T-helper 1 cell (primary cell): ENCODE results near the gene SPOP.
"Not testable (repeated sequence)": the region's sequence is repeated elsewhere in the genome, so short reads cannot be mapped to it uniquely, and the experiment has no call there.

ENCODE experiments used
- DNase-seq, 5 donors: peaks; one replicate each; pipeline ENCODE4 v3.0.0-alpha.2; 2012 to 2020

The SPOP gene

GRCh38 chr17:49571283-49571682, 106.6 kb downstream of the SPOP start:
- no peak for DNase-seq

- no peak for DNase-seq
Measured at GRCh38 chr17:49570540-49571242, 107.2 kb downstream of the SPOP start.

GRCh38 chr17:49568695-49569047, 109.2 kb downstream of the SPOP start:
- not testable (repeated sequence) for DNase-seq

GRCh38 chr17:49567871-49568694, 109.8 kb downstream of the SPOP start:
- peak; percentile 54 to 77 (median 69) for DNase-seq

GRCh38 chr17:49567104-49567521, 110.8 kb downstream of the SPOP start:
- no peak for DNase-seq

- DNase-seq = no peak
Measured at GRCh38 chr17:49566668-49567071, 111.2 kb downstream of the SPOP start.

- DNase-seq = no peak
Measured at GRCh38 chr17:49565948-49566491, 111.9 kb downstream of the SPOP start.

GRCh38 chr17:49564638-49565037, 113.3 kb downstream of the SPOP start:
- no peak for DNase-seq

GRCh38 chr17:49557312-49558024, 120.4 kb downstream of the SPOP start:
- peak in 1 of 5 donors; percentile 33 for DNase-seq

GRCh38 chr17:49556223-49556943, 121.5 kb downstream of the SPOP start:
- DNase-seq = peak; percentile 59 to 73 (median 69)

- DNase-seq = no peak
Measured at GRCh38 chr17:49555495-49556222, 122.2 kb downstream of the SPOP start.

- DNase-seq = no peak
Measured at GRCh38 chr17:49554694-49555494, 123.0 kb downstream of the SPOP start.

GRCh38 chr17:49553676-49554335, 124.1 kb downstream of the SPOP start:
- no peak for DNase-seq

GRCh38 chr17:49552070-49552751, 125.7 kb downstream of the SPOP start:
- no peak for DNase-seq

GRCh38 chr17:49551221-49552069, 126.5 kb downstream of the SPOP start:
- no peak for DNase-seq

- not testable (repeated sequence) for DNase-seq
Measured at GRCh38 chr17:49550764-49551163, 127.1 kb downstream of the SPOP start.

- DNase-seq = no peak
Measured at GRCh38 chr17:49549691-49550678, 127.9 kb downstream of the SPOP start.

- DNase-seq = no peak
Measured at GRCh38 chr17:49549311-49549605, 128.6 kb downstream of the SPOP start.
